ENCODE measurements around the gene DYNC1LI2.
A peak's percentile ranks its signal among the peaks of the same experiment; 100 is the strongest.
"Not testable (repeated sequence)": the region's sequence is repeated elsewhere in the genome, so short reads cannot be mapped to it uniquely, and the experiment has no call there.

DYNC1LI2 gene

GRCh38 chr16:66751303-66751991 is at the start of gene DYNC1LI2:
TSS of gene DYNC1LI2 (minus strand) at chr16:66751609. CDS start at chr16:66751591, 18 bp downstream.
- DNase-seq, result peak; percentile 81

- DNase-seq, result no peak
Observed at GRCh38 chr16:66800856-66801255, 49.4 kb upstream of the DYNC1LI2 start.

- DNase-seq, result no peak
Observed at GRCh38 chr16:66798161-66798560, 46.8 kb upstream of the DYNC1LI2 start.

DNA sequence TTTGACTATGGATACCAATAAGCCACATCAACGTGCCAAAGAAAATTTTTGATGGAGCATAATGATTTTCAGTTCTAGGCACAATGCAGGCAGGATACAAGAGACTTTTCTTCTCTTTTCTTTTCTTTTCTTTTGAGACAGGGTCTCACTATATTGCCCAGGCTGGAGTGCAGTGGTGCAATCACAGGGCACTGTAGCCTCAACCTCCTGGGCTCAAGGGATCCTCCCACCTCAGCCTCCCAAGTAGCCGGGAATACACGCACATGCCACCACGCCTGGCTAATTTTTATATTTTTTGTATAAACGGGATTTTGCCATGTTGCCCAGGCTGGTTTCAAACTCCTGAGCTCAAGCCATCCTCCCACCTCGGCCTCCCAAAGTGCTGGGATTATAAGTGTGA is 42.6 kb upstream of the DYNC1LI2 start:
- not testable (repeated sequence) for DNase-seq

DNA sequence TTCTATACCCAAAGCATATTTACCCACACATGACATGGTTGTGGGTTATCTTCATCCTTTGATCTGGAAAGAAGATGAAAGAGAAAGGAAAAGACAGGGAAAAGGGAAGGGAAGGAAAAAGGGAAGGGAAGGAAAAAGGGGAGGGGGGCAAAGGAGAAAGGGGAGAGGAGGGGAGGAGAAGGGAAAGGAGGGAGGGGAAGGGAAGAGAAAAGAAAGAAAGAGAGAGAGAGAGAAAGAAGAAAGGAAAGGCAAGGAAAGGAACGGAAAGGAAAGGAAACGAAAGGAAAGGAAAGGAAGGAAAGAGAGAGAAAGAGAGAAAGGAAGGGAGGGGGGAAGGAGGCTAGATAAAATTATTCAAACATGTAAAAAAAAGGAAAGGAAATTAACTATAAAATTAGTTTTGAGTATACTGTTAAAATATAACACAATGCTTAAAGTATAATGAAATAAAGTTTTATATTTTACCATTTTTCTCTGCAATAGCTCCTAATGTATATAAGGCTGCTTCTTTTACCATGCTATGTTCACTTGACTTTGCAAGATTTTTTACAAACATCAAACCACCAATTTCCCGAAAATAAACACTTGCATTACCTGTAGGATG is 38.8 kb upstream of the DYNC1LI2 start:
- no peak for DNase-seq

- no peak for DNase-seq
Observed at GRCh38 chr16:66787427-66787826, 36.0 kb upstream of the DYNC1LI2 start.

DNA sequence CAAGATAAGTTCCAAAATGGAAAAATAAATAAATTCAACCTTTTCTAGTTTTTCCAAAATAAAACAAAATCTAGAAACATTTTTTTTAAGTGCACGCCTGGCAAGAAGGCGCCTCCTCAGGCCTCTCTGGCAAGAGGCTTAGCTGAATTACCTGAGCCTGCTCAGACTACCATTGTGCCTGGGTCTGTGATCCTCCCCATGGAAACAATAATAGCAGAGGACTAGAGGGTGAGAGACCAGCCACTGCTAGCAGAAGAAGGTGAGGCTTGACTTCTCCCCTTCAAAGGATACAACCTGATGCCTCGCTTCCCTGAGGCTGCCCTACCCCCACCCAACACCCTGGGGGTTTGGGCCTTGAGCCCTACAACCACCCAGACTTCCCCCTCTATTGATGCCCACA is 35.1 kb upstream of the DYNC1LI2 start:
- DNase-seq, result no peak

DNA sequence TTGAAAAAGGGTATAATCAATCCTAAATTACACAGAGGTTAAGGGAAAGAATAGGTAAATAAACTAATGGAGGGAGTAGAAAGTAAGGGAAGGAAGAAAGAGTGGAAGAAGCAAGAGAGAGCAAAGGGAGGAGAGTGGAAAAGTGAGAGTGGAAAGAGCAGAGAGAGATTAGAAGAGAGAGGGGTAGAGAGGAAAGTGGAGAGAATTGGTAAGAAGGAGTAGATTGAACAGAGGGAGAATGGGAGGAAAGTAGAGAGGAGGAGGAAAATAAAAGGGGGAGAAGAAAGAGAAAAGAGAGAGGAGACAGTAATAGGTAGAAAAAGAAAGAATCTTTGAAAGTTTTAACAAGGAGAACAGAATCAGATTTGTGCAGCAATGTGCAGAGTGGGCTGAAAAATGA is 25.0 kb upstream of the DYNC1LI2 start:
- no peak for DNase-seq

GRCh38 chr16:66774981-66775380 is 23.6 kb upstream of the DYNC1LI2 start:
- no peak for DNase-seq

DNA sequence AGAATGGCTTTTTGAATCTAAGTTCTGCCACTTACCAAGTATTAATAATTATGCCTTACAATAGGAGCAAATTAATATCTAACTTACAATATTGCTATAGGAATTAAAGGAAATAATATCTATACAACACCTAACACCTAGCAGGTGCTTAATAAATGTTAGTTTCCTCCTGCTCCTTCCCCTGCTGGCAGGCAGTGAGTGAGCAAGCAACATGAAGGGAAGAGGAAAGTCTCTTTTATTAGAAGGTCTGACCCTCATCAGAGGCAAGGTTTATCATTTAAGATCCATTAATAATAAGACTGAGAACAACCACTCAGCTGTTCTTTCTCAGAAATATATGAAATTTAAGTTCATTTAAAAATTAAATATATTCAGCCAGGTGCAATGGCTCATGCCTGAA is 6.7 kb upstream of the DYNC1LI2 start:
- no peak for DNase-seq

- DNase-seq, result no peak
Observed at GRCh38 chr16:66754819-66755218, 3.4 kb upstream of the DYNC1LI2 start.

DNA sequence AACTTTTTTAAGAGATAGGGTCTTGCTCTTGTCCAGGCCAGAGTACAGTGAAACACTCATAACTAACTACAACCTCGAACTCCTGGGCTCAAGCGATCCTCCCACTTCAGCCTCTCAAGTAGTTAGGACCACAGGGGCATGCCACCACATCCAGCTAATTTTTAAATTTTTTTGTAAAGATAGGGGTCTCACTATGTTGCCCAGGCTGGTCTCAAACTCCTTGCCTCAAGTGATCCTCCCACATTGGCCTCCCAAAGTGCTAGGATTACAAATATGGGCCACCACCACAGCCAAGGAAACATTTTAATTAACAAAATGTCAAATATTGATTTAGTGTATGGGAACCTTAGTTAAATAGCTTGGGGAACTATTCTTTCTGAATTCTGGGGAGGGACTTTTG is 2.8 kb upstream of the DYNC1LI2 start:
- no peak for DNase-seq

GRCh38 chr16:66752958-66753357 is 1.5 kb upstream of the DYNC1LI2 start:
- no peak for DNase-seq

DNA sequence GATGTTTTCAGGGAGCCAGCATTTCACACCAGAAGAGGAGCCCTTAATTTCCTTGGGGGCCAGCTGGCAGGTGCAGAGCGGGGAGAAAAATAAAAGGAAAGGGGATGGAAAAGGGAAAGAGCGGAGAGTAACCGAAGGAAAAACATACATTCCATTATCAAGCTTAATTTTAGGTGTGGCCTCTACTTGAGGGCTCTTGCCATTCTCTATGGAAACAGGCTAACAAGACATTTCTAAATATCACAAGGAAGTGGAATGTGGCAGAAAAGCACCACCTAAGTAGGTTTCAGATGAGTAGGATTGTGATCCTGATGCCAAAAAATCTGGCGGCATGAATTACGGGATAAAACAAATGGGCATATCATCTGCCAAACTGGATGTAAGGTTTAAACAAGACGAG is 970 bp upstream of the DYNC1LI2 start:
- no peak for DNase-seq

- DNase-seq, result no peak
Observed at GRCh38 chr16:66751992-66752322, 548 bp upstream of the DYNC1LI2 start.

DNA sequence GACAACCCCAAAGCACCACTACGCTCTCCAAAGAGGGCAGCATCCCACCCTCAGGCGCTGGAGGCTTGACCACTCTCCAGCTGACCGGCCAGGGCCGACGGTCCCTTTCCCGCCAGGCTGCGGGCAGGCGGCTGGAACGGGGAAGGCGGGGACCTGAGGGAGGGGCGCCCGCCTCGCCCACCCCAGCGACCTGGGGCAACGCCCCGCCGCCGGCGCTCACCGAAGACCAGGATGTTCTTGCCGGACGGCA is 431 bp downstream of the DYNC1LI2 start:
- peak; percentile 43 for DNase-seq

GRCh38 chr16:66750279-66751052 is 943 bp downstream of the DYNC1LI2 start:
- peak; percentile 36 for DNase-seq

DNA sequence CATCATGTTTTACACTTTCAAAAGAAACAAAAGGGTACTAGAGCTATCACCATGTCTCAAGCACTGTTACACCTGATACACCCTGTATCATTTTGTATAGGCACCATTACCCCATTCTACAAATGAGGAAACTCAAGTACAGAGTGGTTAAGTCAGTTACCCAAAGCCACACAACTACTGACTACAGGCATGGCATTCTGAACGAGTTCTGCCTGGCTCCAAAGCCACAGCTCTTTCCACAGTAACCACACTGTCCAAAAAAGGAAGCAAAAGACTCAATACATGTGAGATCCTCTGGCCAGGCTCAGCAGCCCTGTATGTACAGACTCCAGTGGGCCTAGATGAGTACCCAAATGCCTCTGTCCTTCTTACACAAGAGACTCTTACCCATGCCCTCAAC is 4.7 kb downstream of the DYNC1LI2 start:
- DNase-seq, result no peak

GRCh38 chr16:66746048-66746447 is 5.4 kb downstream of the DYNC1LI2 start:
- DNase-seq, result no peak

- DNase-seq, result no peak
Observed at GRCh38 chr16:66741950-66742808, 9.2 kb downstream of the DYNC1LI2 start.

DNA sequence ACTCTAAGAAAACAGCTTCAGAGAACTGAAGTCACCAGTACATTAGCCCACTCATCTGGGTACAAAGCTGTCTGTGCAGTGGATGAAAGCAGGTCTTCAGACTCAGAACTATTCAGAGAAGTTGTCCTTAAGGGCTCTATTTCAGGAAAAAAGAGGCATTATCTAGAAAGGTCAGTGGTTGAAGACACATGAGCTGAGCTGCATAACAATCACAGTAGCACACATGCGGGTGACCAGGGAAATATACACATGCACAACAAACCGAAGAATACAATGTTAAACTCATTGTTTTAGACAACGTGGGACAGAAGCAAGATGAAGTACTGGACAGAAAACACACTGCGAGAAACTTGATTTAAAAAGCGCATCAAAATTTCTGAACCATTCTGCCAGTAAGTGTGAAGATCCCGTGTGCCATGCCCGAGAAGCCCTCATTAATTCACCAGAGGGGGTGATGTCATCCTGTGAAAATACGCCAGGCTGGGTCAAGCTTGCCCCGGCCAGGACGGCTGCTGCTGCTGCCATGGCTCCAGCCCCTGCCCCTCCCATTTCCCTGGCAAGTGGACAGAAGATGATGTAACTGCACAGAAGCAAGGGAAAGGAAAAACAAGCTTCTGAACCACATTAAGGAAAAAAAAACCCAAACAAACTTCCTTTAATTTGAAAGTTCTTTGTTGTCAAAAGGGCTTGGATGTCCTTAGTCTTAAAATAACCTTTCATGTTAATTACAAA is 10.1 kb downstream of the DYNC1LI2 start:
- peak; percentile 85 for DNase-seq

- DNase-seq, result peak; percentile 20
Observed at GRCh38 chr16:66740533-66740932, 10.9 kb downstream of the DYNC1LI2 start.

GRCh38 chr16:66740010-66740409 is 11.4 kb downstream of the DYNC1LI2 start:
- DNase-seq, result peak; percentile 51

Measured in DMS53 (cell line).